ENCODE data around the gene TBC1D10A.
A peak's percentile ranks its signal among the peaks of the same experiment; 100 is the strongest.

The TBC1D10A gene

GRCh38 chr22:30313527-30314363 is 13.0 kb downstream of the TBC1D10A start:
- H3K27ac ChIP-seq = peak overlapping the region in 1 of 2 donors; percentile 17
- DNase-seq (ENCODE audit: low spot score) = no peak
- TF ChIP-seq CTCF (IDR thresholded peaks at IDR 0.05) = no peak
- no peak overlapping the region for H3K4me3 ChIP-seq

GRCh38 chr22:30312053-30312452 is 14.7 kb downstream of the TBC1D10A start:
- H3K4me3 ChIP-seq = no peak overlapping the region
- no peak for DNase-seq (ENCODE audit: low spot score)

GRCh38 chr22:30310881-30311771 is 15.6 kb downstream of the TBC1D10A start:
- TF ChIP-seq CTCF (IDR thresholded peaks at IDR 0.05) = no peak
- Histone ChIP-seq H3K4me3 (peak overlapping the region; percentile 53), H3K27ac (peak overlapping the region; percentile 67 to 92)
- no peak for DNase-seq (ENCODE audit: low spot score)

More at GRCh38 chr22:30312053-30312452, 14.7 kb downstream of the TBC1D10A start:
- H3K27ac ChIP-seq = peak overlapping the region; percentile 67 to 92
- TF ChIP-seq CTCF (IDR thresholded peaks at IDR 0.05) = no peak

GRCh38 chr22:30309951-30310741 is 16.6 kb downstream of the TBC1D10A start:
- H3K4me3 ChIP-seq = peak overlapping the region; percentile 53
- DNase-seq (ENCODE audit: low spot score) = no peak
- no peak for TF ChIP-seq CTCF (IDR thresholded peaks at IDR 0.05)
- peak overlapping the region; percentile 67 to 92 for H3K27ac ChIP-seq

GRCh38 chr22:30308518-30309230 is 18.1 kb downstream of the TBC1D10A start:
- no peak for DNase-seq (ENCODE audit: low spot score)
- H3K27ac ChIP-seq = peak overlapping the region; percentile 11 to 92
- no peak overlapping the region for H3K4me3 ChIP-seq

More at GRCh38 chr22:30308518-30309230, 18.1 kb downstream of the TBC1D10A start:
- TF ChIP-seq CTCF (IDR thresholded peaks at IDR 0.05) = no peak

Data from coronary artery (tissue), 2 donors.